Suprapubic skin (tissue), 3 donors: ENCODE measurements around the gene TNNI3K.

Source experiments
- POLR2A ChIP-seq, 2 donors: fragments of 450-650 bp; IDR thresholded peaks; one replicate each; pipeline ENCODE4 v1.6.1; 2017; ENCODE audit warnings: antibody characterized with exemption in 2 of 2, mild to moderate bottlenecking in 2 of 2, moderate library complexity in 2 of 2
- TF ChIP-seq, protein P1 (sequence below), 2 donors: fragments of 200-600 bp in 1 of 2; fragments of 450-650 bp in 1 of 2; sonication (generic) in 1 of 2; IDR thresholded peaks; one replicate each; pipeline ENCODE4 v1.5.1; 2016 to 2019; ENCODE audit warnings: antibody characterized with exemption in 2 of 2, mild to moderate bottlenecking in 1 of 2, moderate library complexity in 1 of 2

DNA sequence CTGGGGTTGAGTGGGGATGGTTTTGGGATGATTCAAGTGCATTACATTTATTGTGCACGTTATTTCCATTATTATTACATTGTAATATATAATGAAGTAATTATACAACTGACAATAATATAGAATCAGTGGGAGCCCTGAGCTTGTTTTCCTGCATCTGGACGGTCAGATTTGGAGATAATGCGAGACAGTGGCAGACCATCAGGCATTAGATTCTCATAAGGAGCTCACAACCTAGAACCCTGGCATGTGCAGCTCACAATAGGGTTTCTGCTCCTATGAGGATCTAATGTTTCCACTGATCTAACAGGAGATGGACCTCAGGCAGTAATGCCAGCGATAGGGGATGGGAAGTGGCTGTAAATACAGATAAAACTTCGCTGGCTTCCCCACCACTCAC lies 355.1 kb downstream of the TNNI3K start:
- TF ChIP-seq, protein P1, sequence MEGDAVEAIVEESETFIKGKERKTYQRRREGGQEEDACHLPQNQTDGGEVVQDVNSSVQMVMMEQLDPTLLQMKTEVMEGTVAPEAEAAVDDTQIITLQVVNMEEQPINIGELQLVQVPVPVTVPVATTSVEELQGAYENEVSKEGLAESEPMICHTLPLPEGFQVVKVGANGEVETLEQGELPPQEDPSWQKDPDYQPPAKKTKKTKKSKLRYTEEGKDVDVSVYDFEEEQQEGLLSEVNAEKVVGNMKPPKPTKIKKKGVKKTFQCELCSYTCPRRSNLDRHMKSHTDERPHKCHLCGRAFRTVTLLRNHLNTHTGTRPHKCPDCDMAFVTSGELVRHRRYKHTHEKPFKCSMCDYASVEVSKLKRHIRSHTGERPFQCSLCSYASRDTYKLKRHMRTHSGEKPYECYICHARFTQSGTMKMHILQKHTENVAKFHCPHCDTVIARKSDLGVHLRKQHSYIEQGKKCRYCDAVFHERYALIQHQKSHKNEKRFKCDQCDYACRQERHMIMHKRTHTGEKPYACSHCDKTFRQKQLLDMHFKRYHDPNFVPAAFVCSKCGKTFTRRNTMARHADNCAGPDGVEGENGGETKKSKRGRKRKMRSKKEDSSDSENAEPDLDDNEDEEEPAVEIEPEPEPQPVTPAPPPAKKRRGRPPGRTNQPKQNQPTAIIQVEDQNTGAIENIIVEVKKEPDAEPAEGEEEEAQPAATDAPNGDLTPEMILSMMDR (IDR thresholded peaks at IDR 0.05) = no peak
- no peak for TF ChIP-seq POLR2A (IDR thresholded peaks at IDR 0.05)
